H9 (cell line): ENCODE measurements around the gene DNAH5. TPM values are rescaled to one million over a fixed set of nuclear protein-coding genes. Genes with fewer than 3 reads are reported as not detected.

ENCODE experiments used
- DNase-seq: peaks from one replicate; pipeline ENCODE4 v3.0.0-alpha.2; 2017
- H2AFZ ChIP-seq: one replicate; pipeline ENCODE4 v1.6.1; 2013; ENCODE audit warnings: mild to moderate bottlenecking, low read length, control low read depth, moderate library complexity
- H2AK5ac ChIP-seq: 2 replicates; pipeline ENCODE4 v1.6.1; 2013; ENCODE audit warnings: low read length, control low read depth, mixed read lengths; ENCODE audit not compliant: insufficient read length
- H2BK120ac ChIP-seq: one replicate; pipeline ENCODE4 v1.6.1; 2013; ENCODE audit warnings: low read depth, mild to moderate bottlenecking, low read length, control low read depth, inconsistent platforms; ENCODE audit not compliant: poor library complexity, severe bottlenecking
- H2BK12ac ChIP-seq: 2 replicates; pipeline ENCODE4 v1.6.1; 2013; ENCODE audit warnings: low read length, control low read depth, mixed read lengths, low read depth; ENCODE audit not compliant: insufficient read length
- H2BK15ac ChIP-seq: 2 replicates; pipeline ENCODE4 v1.6.1; 2013; ENCODE audit warnings: low read depth, low read length, control low read depth
- H2BK20ac ChIP-seq: one replicate; pipeline ENCODE4 v1.6.1; 2013; ENCODE audit warnings: low read depth, mild to moderate bottlenecking, low read length, control low read depth, inconsistent platforms; ENCODE audit not compliant: poor library complexity, severe bottlenecking
- H2BK5ac ChIP-seq: 2 replicates; pipeline ENCODE4 v1.6.1; 2013; ENCODE audit warnings: low read length, control low read depth, mixed read lengths; ENCODE audit not compliant: insufficient read length
- H3K14ac ChIP-seq: 2 replicates; pipeline ENCODE4 v1.6.1; 2013; ENCODE audit warnings: low read length, control low read depth; ENCODE audit not compliant: insufficient read depth
- H3K18ac ChIP-seq: 2 replicates; pipeline ENCODE4 v1.6.1; 2013; ENCODE audit warnings: low read depth, mild to moderate bottlenecking, mixed read lengths, low read length, control low read depth; ENCODE audit not compliant: insufficient read length
- H3K23ac ChIP-seq: 2 replicates; pipeline ENCODE4 v1.6.1; 2013; ENCODE audit warnings: low read length, control low read depth, mixed read lengths, low read depth; ENCODE audit not compliant: insufficient read length
- H3K23me2 ChIP-seq: 2 replicates; pipeline ENCODE4 v1.6.1; 2013; ENCODE audit warnings: low read depth, mild to moderate bottlenecking, mixed read lengths, low read length, control low read depth; ENCODE audit not compliant: insufficient read length, poor library complexity, severe bottlenecking
- H3K27ac ChIP-seq: 2 replicates; pipeline ENCODE4 v1.5.1; 2013; ENCODE audit warnings: low read length, control low read depth, mixed read lengths, low read depth; ENCODE audit not compliant: insufficient read length
- H3K27me3 ChIP-seq: 2 replicates; pipeline ENCODE4 v1.6.1; 2013; ENCODE audit warnings: low read length, control low read depth, inconsistent platforms; ENCODE audit not compliant: insufficient read depth
- H3K4ac ChIP-seq: 2 replicates; pipeline ENCODE4 v1.6.1; 2013; ENCODE audit warnings: low read depth, mild to moderate bottlenecking, control low read depth, inconsistent platforms, low read length, moderate library complexity
- H3K4me1 ChIP-seq: 2 replicates; pipeline ENCODE4 v1.6.1; 2013; ENCODE audit warnings: low read length, control low read depth, inconsistent platforms; ENCODE audit not compliant: insufficient read depth
- H3K4me2 ChIP-seq: 2 replicates; pipeline ENCODE4 v1.6.1; 2013; ENCODE audit warnings: low read length, control low read depth, mixed read lengths; ENCODE audit not compliant: insufficient read length, insufficient read depth
- H3K56ac ChIP-seq: 2 replicates; pipeline ENCODE4 v1.6.1; 2013; ENCODE audit warnings: low read depth, mild to moderate bottlenecking, mixed read lengths, low read length, control low read depth; ENCODE audit not compliant: insufficient read length
- H3K79me1 ChIP-seq: 2 replicates; pipeline ENCODE4 v1.6.1; 2013; ENCODE audit warnings: low read depth, mild to moderate bottlenecking, moderate library complexity, low read length, control low read depth, inconsistent platforms; ENCODE audit not compliant: insufficient read depth, poor library complexity, severe bottlenecking
- H3K79me2 ChIP-seq: 2 replicates; pipeline ENCODE4 v1.6.1; 2013; ENCODE audit warnings: low read length, control low read depth, inconsistent platforms; ENCODE audit not compliant: insufficient read depth
- H3K9ac ChIP-seq: 2 replicates; pipeline ENCODE4 v1.6.1; 2013; ENCODE audit warnings: low read length, control low read depth, mixed read lengths; ENCODE audit not compliant: insufficient read length; ENCODE audit errors: extremely low read depth
- H3K9me3 ChIP-seq: one replicate; pipeline ENCODE4 v1.6.1; 2013; ENCODE audit warnings: low read depth, low read length, inconsistent platforms; ENCODE audit not compliant: control insufficient read depth
- H3T11ph ChIP-seq: one replicate; pipeline ENCODE4 v1.6.1; 2013; ENCODE audit warnings: mild to moderate bottlenecking, low read length, control low read depth, inconsistent platforms
- H4K20me1 ChIP-seq: one replicate; pipeline ENCODE4 v1.6.1; 2013; ENCODE audit not compliant: control insufficient read depth, insufficient read length, insufficient read depth
- H4K5ac ChIP-seq: 2 replicates; pipeline ENCODE4 v1.6.1; 2013; ENCODE audit warnings: low read depth, mild to moderate bottlenecking, mixed read lengths, low read length, control low read depth; ENCODE audit not compliant: insufficient read length
- H4K8ac ChIP-seq: replicated peaks from 2 replicates; pipeline ENCODE4 v1.6.1; 2013; ENCODE audit warnings: low read length, control low read depth, mixed read lengths, low read depth; ENCODE audit not compliant: insufficient read length
- H4K91ac ChIP-seq: 2 replicates; pipeline ENCODE4 v1.6.1; 2013; ENCODE audit warnings: low read depth, mild to moderate bottlenecking, moderate library complexity, mixed read lengths, low read length, control low read depth; ENCODE audit not compliant: insufficient read length
- H3K27ac Mint-ChIP-seq, 3 experiments: 2 replicates in 2 of 3; 3 replicates in 1 of 3; pipeline ENCODE4 v1.8.0; 2020 to 2021; ENCODE audit warnings: mixed read lengths in 3 of 3, mild to moderate bottlenecking in 1 of 3, moderate library complexity in 1 of 3
- H3K27me3 Mint-ChIP-seq: 2 replicates; pipeline ENCODE4 v1.8.0; 2021; ENCODE audit warnings: low read depth, mild to moderate bottlenecking, moderate library complexity, mixed read lengths
- H3K36me3 Mint-ChIP-seq, 3 experiments: 2 replicates in 2 of 3; 3 replicates in 1 of 3; pipeline ENCODE4 v1.8.0; 2020 to 2021; ENCODE audit warnings: low read depth in 3 of 3, mixed read lengths in 3 of 3; ENCODE audit not compliant: insufficient read depth in 1 of 3
- H3K4me1 Mint-ChIP-seq, 2 experiments: 2 replicates each; pipeline ENCODE4 v1.8.0; 2020; ENCODE audit warnings: mixed read lengths in 2 of 2
- H3K4me3 Mint-ChIP-seq, 2 experiments: 2 replicates in 1 of 2; 3 replicates in 1 of 2; pipeline ENCODE4 v1.8.0; 2020 to 2021; ENCODE audit warnings: mild to moderate bottlenecking in 2 of 2, mixed read lengths in 2 of 2, moderate library complexity in 1 of 2
- H3K9me3 Mint-ChIP-seq, 2 experiments: 2 replicates in 1 of 2; 3 replicates in 1 of 2; pipeline ENCODE4 v1.8.0; 2020; ENCODE audit warnings: mild to moderate bottlenecking in 2 of 2, mixed read lengths in 2 of 2, moderate library complexity in 1 of 2
- CTCF ChIP-seq: fragments of 200-600 bp; sonication (generic); conservative IDR thresholded peaks from 3 replicates; pipeline ENCODE4 v1.8.0; 2021; ENCODE audit warnings: antibody characterized with exemption, mild to moderate bottlenecking
- WGBS: extraction: QIAGEN DNeasy Blood & Tissue Kit; methylation state at CpG from one replicate; pipeline ENCODE4 v1.1.7; 2013; ENCODE audit warnings: missing lambda C conversion rate, low lambda C conversion rate, mixed read lengths; ENCODE audit not compliant: insufficient read length; ENCODE audit errors: extremely low coverage; 5-methylcytosine and 5-hydroxymethylcytosine counted together
- total RNA-seq: library from RNA; stranded (reverse); gene quantifications from 2 replicates; pipeline ENCODE4 v1.2.1, GENCODE V29; 2021

The DNAH5 gene
- total RNA-seq, 1 experiment from 2014 or later: 0.50 TPM

- H3K18ac ChIP-seq: no peak overlapping the region
- H2AFZ ChIP-seq: no peak overlapping the region
- H3K9ac ChIP-seq: no peak overlapping the region
- peaks cover 0 to 14% (median 2%) of the 10 kb centered on the region in 3 experiments; a peak in 4 of 7 replicates for H3K36me3 Mint-ChIP-seq
- peaks cover 8 to 10% of the 10 kb centered on the region in 2 experiments; a peak in 4 of 5 replicates for H3K9me3 Mint-ChIP-seq
- peaks cover 13 to 18% of the 10 kb centered on the region in 2 experiments for H3K4me1 Mint-ChIP-seq
- no peak overlapping the region for H3K14ac ChIP-seq
- no peaks in the 10 kb centered on the region for H4K20me1 ChIP-seq
- no peaks in the 10 kb centered on the region for H3K4me1 ChIP-seq
- H3K27ac ChIP-seq: no peak overlapping the region
- H2BK5ac ChIP-seq: no peak overlapping the region
- H3K27me3 Mint-ChIP-seq: no peaks in the 10 kb centered on the region; the same call in 1 of the 2 replicates
- no peak overlapping the region for H4K91ac ChIP-seq
- H2BK15ac ChIP-seq: no peak overlapping the region
- no peaks in the 10 kb centered on the region for H3K27me3 ChIP-seq
- H3K4ac ChIP-seq: no peak overlapping the region
- H3K27ac Mint-ChIP-seq: no peak overlapping the region
- no peak overlapping the region for H2BK20ac ChIP-seq
- no peak overlapping the region for H3K23ac ChIP-seq
- no CpG with 5 or more reads among the region's 1 CpG for WGBS
- H3K79me2 ChIP-seq: no peaks in the 10 kb centered on the region
- no peak overlapping the region for H3K4me3 Mint-ChIP-seq
- H4K8ac ChIP-seq: no peak overlapping the region
- no peak overlapping the region for H3T11ph ChIP-seq
- H2BK12ac ChIP-seq: no peak overlapping the region
- no peak overlapping the region for H2AK5ac ChIP-seq
- no peak for DNase-seq
- H2BK120ac ChIP-seq: no peak overlapping the region
- no peak overlapping the region for H3K4me2 ChIP-seq
- no peak for TF ChIP-seq CTCF
- H3K23me2 ChIP-seq: no peaks in the 10 kb centered on the region
- no peak overlapping the region for H4K5ac ChIP-seq
- no peak overlapping the region for H3K56ac ChIP-seq
- no peaks in the 10 kb centered on the region for H3K9me3 ChIP-seq
- no peaks in the 10 kb centered on the region for H3K79me1 ChIP-seq
These were observed 9.6 kb downstream of the DNAH5 start for GRCh38 chr5:13934921-13935320.
